Measurements from ENCODE around the gene SLC11A2. TPM values are rescaled to one million over a fixed set of nuclear protein-coding genes. Genes with fewer than 3 reads are reported as not detected.
"Not testable (repeated sequence)": the region's sequence is repeated elsewhere in the genome, so short reads cannot be mapped to it uniquely, and the experiment has no call there.

SLC11A2 gene
- total and polyA plus RNA-seq, 2 experiments from 2014 or later = 19.4 to 48.9 TPM

DNA sequence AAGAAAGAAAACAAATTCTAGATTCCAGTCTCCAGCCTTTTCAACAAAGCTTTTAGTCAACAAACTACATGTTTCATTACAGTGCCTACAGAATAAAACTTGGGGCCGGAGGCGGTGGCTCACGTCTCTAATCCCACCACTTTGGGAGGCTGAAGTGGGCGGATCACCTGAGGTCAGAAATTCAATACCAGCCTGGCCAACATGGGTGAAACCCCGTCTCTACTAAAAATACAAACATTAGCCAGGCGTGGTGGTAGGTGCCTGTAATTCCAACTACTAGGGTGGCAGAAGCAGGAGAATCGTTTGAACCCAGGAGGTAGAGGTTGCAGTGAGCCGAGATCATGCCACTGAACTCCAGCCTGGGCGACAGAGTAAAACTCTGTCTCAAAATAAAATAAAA is 11.7 kb downstream of the SLC11A2 start:
- not testable (repeated sequence) for H3K36me3 Mint-ChIP-seq (ENCODE audit: low read depth); H3K27me3 ChIP-seq (ENCODE audit: insufficient read depth); ATAC-seq; H3K27me3 Mint-ChIP-seq (ENCODE audit: insufficient read depth, low read depth, poor library complexity); H3K27ac ChIP-seq (ENCODE audit: low read depth); DNase-seq (ENCODE audit: low spot score); H3K4me1 ChIP-seq (ENCODE audit: insufficient read depth); H3K9me2 ChIP-seq (ENCODE audit: insufficient read depth); H4K20me1 ChIP-seq (replicated peaks; ENCODE audit: insufficient read depth); H3K4me3 ChIP-seq; H3K27ac Mint-ChIP-seq; H3F3A ChIP-seq (replicated peaks; ENCODE audit: low read depth); H3K4me3 Mint-ChIP-seq; H2AFZ ChIP-seq; H3K4me1 Mint-ChIP-seq; H3K36me3 ChIP-seq (ENCODE audit: insufficient read depth); H3K9me3 Mint-ChIP-seq; H3K4me2 ChIP-seq
- peaks cover 96% of the 10 kb centered on the region for H3K79me2 ChIP-seq (replicated peaks; ENCODE audit: insufficient read depth)

- H3K27ac ChIP-seq (ENCODE audit: low read depth) = peak overlapping the region; percentile 42; the same call in 1 of the 2 replicates
- H3K9me2 ChIP-seq (ENCODE audit: insufficient read depth) = no peaks in the 10 kb centered on the region
- Mint-ChIP-seq H3K27me3 (ENCODE audit: insufficient read depth, low read depth, poor library complexity) (peaks cover 9% of the 10 kb centered on the region), H3K4me3 (no peak overlapping the region), H3K36me3 (ENCODE audit: low read depth) (peaks cover 4% of the 10 kb centered on the region; the same call in 1 of the 3 replicates), H3K4me1 (peaks cover 15% of the 10 kb centered on the region; the same call in 2 of the 3 replicates), H3K9me3 (no peaks in the 10 kb centered on the region), H3K27ac (no peak overlapping the region)
- H3K4me1 ChIP-seq (ENCODE audit: insufficient read depth) = peaks cover 10% of the 10 kb centered on the region
- H3K36me3 ChIP-seq (ENCODE audit: insufficient read depth) = no peaks in the 10 kb centered on the region
- no peak overlapping the region for H2AFZ ChIP-seq
- H3K4me3 ChIP-seq = no peak overlapping the region
- H3K27me3 ChIP-seq (ENCODE audit: insufficient read depth) = no peaks in the 10 kb centered on the region
- no peaks in the 10 kb centered on the region for H3F3A ChIP-seq (replicated peaks; ENCODE audit: low read depth)
- ATAC-seq (no peak), DNase-seq (ENCODE audit: low spot score) (no peak)
- peaks cover 3% of the 10 kb centered on the region for H4K20me1 ChIP-seq (replicated peaks; ENCODE audit: insufficient read depth)
- peaks cover 94% of the 10 kb centered on the region for H3K79me2 ChIP-seq (replicated peaks; ENCODE audit: insufficient read depth)
- no peak overlapping the region for H3K4me2 ChIP-seq
- TF ChIP-seq, protein P1, sequence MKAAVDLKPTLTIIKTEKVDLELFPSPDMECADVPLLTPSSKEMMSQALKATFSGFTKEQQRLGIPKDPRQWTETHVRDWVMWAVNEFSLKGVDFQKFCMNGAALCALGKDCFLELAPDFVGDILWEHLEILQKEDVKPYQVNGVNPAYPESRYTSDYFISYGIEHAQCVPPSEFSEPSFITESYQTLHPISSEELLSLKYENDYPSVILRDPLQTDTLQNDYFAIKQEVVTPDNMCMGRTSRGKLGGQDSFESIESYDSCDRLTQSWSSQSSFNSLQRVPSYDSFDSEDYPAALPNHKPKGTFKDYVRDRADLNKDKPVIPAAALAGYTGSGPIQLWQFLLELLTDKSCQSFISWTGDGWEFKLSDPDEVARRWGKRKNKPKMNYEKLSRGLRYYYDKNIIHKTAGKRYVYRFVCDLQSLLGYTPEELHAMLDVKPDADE (IDR thresholded peaks at IDR 0.05) = no peak
- no peak for TF ChIP-seq EZH2phosphoT487 (IDR thresholded peaks at IDR 0.05; ENCODE audit: unreplicated experiment)
- no peak for TF ChIP-seq REST (IDR thresholded peaks at IDR 0.05; ENCODE audit: unreplicated experiment)
- no peak for TF ChIP-seq CREB1 (CRISPR knock-in tag; IDR thresholded peaks at IDR 0.05; ENCODE audit: low read depth)
- no peak for TF ChIP-seq POLR2AphosphoS5 (IDR thresholded peaks at IDR 0.05; ENCODE audit: low read depth)
- no peak for TF ChIP-seq STAT1 (IDR thresholded peaks at IDR 0.05; ENCODE audit: unreplicated experiment)
- no peak for TF ChIP-seq NANOG (IDR thresholded peaks at IDR 0.05; ENCODE audit: borderline replicate concordance)
- TF ChIP-seq JUNB (IDR thresholded peaks at IDR 0.05; ENCODE audit: unreplicated experiment) = no peak
- TF ChIP-seq, protein P2, sequence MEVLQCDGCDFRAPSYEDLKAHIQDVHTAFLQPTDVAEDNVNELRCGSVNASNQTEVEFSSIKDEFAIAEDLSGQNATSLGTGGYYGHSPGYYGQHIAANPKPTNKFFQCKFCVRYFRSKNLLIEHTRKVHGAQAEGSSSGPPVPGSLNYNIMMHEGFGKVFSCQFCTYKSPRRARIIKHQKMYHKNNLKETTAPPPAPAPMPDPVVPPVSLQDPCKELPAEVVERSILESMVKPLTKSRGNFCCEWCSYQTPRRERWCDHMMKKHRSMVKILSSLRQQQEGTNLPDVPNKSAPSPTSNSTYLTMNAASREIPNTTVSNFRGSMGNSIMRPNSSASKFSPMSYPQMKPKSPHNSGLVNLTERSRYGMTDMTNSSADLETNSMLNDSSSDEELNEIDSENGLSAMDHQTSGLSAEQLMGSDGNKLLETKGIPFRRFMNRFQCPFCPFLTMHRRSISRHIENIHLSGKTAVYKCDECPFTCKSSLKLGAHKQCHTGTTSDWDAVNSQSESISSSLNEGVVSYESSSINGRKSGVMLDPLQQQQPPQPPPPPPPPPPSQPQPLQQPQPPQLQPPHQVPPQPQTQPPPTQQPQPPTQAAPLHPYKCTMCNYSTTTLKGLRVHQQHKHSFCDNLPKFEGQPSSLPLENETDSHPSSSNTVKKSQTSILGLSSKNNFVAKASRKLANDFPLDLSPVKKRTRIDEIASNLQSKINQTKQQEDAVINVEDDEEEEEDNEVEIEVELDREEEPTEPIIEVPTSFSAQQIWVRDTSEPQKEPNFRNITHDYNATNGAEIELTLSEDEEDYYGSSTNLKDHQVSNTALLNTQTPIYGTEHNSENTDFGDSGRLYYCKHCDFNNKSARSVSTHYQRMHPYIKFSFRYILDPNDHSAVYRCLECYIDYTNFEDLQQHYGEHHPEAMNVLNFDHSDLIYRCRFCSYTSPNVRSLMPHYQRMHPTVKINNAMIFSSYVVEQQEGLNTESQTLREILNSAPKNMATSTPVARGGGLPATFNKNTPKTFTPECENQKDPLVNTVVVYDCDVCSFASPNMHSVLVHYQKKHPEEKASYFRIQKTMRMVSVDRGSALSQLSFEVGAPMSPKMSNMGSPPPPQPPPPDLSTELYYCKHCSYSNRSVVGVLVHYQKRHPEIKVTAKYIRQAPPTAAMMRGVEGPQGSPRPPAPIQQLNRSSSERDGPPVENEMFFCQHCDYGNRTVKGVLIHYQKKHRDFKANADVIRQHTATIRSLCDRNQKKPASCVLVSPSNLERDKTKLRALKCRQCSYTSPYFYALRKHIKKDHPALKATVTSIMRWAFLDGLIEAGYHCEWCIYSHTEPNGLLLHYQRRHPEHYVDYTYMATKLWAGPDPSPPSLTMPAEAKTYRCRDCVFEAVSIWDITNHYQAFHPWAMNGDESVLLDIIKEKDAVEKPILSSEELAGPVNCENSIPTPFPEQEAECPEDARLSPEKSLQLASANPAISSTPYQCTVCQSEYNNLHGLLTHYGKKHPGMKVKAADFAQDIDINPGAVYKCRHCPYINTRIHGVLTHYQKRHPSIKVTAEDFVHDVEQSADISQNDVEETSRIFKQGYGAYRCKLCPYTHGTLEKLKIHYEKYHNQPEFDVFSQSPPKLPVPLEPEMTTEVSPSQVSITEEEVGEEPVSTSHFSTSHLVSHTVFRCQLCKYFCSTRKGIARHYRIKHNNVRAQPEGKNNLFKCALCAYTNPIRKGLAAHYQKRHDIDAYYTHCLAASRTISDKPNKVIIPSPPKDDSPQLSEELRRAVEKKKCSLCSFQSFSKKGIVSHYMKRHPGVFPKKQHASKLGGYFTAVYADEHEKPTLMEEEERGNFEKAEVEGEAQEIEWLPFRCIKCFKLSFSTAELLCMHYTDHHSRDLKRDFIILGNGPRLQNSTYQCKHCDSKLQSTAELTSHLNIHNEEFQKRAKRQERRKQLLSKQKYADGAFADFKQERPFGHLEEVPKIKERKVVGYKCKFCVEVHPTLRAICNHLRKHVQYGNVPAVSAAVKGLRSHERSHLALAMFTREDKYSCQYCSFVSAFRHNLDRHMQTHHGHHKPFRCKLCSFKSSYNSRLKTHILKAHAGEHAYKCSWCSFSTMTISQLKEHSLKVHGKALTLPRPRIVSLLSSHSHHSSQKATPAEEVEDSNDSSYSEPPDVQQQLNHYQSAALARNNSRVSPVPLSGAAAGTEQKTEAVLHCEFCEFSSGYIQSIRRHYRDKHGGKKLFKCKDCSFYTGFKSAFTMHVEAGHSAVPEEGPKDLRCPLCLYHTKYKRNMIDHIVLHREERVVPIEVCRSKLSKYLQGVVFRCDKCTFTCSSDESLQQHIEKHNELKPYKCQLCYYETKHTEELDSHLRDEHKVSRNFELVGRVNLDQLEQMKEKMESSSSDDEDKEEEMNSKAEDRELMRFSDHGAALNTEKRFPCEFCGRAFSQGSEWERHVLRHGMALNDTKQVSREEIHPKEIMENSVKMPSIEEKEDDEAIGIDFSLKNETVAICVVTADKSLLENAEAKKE (CRISPR knock-in tag; IDR thresholded peaks at IDR 0.05) = no peak
- TF ChIP-seq, protein P3, sequence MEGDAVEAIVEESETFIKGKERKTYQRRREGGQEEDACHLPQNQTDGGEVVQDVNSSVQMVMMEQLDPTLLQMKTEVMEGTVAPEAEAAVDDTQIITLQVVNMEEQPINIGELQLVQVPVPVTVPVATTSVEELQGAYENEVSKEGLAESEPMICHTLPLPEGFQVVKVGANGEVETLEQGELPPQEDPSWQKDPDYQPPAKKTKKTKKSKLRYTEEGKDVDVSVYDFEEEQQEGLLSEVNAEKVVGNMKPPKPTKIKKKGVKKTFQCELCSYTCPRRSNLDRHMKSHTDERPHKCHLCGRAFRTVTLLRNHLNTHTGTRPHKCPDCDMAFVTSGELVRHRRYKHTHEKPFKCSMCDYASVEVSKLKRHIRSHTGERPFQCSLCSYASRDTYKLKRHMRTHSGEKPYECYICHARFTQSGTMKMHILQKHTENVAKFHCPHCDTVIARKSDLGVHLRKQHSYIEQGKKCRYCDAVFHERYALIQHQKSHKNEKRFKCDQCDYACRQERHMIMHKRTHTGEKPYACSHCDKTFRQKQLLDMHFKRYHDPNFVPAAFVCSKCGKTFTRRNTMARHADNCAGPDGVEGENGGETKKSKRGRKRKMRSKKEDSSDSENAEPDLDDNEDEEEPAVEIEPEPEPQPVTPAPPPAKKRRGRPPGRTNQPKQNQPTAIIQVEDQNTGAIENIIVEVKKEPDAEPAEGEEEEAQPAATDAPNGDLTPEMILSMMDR (conservative IDR thresholded peaks at IDR 0.05; ENCODE audit: low read depth in 2 of 2) = no peak
These were observed 12.7 kb downstream of the SLC11A2 start for GRCh38 chr12:51013441-51013840.

All from GM23338 (cell line).